CD4-positive, alpha-beta T cell treated with Interferon alpha-2 for 1 hour (primary cell): ENCODE results near the gene VDAC2.

ENCODE experiments used
- DNase-seq, 2 donors: peaks; one replicate each; pipeline ENCODE4 v3.0.0-alpha.2; 2020 to 2022

Gene VDAC2

DNA sequence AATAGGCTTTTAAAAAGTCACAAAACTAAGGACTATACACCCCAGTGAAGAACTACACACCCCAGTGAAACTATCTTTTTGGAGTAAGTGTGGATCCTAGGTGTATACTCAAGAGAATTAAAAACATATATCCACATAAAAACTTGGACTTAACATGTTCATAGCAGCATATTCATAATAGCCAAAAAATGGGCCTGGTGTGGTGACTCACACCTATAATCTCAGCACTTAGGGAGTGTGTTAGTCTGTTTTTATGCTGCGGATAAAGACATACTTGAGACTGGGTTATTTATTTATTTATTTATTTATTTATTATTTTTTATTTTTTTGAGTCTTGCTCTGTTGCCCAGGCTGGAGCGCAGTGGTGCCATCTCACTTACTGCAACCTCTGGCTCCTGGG, 44.1 kb downstream of the VDAC2 start:
- no peak for DNase-seq

DNA sequence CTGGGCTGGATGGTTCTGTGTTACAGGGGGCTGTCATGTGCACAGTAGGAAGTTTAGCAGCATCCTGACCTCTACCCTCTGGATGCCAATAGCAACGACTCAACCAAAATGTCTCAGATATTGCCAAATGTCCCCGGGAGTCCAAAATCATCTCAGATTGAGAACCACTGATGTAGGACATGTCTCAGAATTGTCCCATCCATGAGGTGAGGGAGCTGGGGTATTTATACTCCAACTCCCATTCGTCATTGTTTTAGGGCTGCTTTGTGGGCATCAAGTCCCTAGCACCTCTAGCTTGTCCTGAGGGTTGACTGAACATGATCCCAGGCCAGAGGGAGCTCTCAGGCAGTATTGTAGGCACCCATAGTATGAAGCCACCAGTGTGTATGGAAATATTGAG, 50.4 kb downstream of the VDAC2 start:
- no peak for DNase-seq

DNA sequence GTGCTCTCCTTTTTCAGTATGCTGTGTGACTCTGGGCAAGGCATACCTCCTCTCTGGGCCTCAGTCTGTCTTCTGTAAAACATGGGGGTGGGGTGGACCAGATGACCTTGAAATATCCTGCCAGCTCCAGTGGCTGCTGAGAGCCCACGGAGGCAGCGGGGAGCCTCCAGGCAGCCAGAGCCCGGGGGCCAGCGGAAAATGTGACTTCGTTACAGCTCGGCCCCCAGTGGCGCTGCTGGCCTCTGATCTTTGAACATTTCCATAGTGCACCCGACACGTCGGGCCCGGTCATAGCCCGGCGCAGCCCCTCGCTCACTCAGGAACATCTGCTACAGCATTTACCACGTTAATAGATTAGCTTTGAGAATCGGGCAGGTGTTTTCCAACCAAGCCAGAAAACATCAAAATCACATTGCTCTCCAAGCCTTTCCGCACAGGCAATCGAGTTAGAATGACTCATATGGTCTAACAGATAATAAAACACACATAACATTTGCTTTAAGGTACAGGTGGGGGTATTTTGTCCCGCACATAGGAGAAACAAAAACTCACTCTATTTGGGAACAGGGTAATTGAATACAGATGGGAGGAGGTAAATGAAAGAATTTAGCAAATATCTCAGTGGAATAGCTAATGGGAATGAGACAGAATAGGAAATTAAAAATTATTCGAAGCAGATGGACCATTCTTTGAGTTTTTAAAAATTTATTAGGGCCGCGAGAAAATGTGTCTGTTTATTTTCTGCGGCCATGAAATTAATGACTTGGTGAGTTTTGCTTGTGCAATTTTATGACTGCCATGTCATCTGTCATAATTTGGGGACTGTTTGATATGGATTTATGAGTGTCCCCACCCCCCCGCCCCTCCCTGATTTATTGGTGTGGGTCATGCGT, 51.5 kb downstream of the VDAC2 start:
- no peak for DNase-seq

DNA sequence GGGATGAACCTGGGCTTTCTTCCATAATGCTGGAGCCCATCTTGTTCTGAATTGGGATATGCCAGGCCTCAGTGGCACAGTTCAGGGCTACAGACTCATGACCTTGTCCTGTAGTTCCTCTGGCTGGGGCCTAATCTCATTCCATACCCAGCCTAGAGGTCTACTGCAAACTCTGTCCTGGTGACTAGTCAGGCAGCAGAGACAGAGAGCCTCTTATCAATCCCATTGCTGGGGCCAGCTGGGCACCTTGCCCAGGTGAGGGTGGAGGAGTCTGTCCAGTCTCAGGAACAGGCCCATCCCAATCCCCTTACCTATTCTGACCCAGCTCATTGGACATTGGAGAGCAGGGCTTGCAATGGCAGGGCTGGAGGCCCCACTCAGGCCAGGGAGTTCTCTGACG, 53.2 kb downstream of the VDAC2 start:
- no peak for DNase-seq

DNA sequence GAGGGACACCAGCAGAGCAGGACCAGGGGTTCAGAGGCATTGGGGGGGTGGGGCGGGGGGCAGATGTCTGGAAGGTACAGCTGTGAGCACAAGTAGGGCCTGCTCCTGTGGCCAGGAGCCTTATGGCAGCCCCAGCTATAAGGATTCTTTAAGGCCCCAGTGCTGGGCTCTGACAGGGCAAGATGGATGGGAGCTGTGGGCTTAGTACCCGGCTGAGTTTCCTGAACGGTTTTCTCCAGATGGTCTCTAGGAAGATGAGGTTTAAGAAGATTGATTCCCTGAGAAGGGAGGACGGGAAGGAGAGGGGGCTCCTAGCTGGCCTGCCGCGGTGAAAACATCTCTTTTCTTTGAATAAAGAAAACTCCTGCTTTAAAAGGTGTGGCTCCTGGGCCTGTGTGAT, 55.3 kb downstream of the VDAC2 start:
- DNase-seq = no peak

DNA sequence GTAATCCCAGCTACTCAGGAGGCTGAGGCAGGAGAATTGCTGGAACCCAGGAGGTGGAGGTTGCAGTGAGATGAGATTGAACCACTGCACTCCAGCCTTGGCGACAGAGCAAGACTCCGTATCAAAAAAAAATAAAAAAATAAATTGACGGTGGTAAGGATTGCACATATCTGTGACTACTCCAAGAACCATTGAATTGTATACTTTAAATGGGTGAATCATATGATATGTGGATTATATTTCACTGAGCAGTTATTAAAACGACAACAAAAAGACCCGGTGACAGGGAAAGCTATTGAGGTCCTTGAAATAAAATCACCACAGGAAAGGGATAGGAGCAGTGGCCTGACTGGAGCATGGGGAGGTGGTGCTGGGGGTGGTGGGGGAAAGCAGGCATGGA, 56.3 kb downstream of the VDAC2 start:
- no peak for DNase-seq

DNA sequence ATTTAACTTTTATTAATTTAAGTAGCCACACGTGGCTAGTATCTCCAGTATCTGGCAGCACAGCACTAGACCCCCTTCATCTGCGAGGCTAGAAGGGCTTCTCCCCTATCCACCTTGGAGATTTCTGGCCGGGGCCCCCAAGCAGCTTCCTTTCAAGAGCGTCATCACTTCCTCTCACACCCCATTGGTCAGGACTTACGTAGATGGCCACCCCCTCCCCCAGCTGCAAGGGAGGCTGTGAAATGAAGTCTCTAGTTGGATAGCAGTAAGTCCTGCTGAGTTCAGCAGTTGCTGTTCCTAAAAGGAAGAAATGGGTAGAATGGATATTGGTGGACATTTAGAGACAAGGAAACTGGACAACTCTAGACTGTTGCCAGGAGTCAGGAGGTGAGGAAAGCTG, 59.0 kb downstream of the VDAC2 start:
- no peak for DNase-seq

DNA sequence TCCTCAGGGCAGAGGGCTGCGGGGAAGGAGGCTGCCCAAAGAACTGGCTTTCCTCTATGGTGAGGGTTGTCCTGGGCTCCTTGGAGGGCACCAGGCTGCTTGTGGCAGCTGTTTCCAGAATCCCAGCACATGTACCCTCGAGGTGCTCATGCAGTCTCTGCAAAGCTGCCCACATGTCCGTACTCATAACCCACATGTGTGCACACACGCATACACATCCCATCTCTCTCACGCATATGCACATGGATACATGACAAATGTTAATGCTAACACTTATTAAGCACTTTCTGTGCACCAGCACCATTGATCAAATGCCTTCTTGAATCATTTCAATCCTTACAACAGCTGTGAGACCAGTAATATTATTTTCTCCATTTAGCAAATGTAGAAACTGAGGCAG, 61.5 kb downstream of the VDAC2 start:
- DNase-seq = no peak

DNA sequence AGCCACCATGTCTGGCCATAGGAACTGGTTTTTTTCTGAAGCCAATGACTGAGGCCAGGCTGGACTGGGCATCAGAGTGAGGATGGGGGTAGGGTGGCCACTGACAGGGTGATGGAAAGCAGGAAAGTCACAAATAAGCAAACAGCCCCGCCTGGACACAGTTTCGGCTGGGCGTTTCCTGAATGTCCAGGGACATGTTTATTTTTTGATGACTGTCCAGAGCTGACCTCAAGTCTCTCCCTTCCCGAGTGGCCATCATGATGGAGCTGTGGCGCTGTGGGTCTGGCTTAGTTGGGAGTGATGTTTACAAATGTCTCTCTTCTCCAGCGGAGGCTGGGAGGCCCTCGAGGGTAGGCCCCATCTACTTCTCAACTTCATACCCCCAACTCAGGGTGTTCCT, 62.3 kb downstream of the VDAC2 start:
- DNase-seq = no peak

DNA sequence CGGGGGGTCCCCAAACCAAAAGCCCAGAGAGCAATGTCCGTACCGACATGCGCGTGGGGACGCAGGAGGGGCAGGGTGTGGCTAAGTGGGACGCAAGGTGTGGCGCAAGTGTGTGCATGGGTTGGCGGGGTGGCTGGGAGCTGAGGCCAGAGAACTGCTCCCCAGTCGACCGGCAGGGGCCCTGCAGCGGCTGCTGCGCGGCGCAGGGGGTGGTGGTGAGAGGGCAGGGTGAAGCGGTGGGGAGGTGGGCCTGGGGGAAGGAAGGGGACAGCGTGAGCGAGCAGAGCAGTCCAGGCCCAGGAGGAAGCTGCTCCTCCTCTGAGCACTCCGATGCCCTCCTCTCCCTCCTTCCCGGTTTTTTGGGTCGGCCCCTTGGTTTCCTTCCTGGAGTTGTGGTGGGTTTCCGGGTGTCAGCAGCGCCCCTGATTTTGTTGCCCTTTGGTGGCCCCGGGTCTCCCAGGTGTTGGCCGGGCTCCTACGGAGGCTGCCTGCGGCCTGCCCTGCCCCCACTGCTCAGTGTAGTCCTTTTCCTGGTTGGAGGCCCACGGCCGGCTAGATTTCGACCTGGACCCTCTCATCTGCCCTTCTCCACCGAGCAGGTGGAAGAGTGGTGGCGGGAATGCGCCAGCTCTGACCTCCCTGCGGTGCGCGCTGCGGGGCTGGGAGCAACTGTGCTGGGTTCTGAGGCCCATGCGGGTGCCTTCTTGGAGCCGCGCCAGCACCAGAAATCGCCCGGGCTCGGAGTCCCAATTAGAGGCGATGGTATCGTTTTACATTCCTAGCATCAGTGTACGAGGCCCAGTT, 65.7 kb downstream of the VDAC2 start:
- DNase-seq = no peak

DNA sequence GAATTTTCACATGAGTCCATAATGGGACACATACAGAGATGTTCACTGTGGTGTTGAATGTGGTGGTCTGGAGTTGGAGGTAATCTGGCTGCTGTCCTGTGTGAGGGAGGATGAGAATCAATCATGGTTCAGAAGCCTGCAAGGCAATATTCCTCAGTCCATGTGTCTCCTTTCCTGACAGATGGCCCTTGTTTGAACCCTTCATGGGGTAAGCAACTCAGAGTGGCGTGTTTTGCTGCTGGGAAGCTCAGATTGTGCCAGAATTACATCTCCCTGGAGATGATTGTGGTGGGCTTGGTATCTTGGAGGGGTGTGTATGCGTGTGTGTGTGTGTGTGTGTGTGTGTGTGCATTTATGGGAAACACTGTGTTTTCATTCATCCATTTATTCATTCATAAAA, 69.6 kb downstream of the VDAC2 start:
- DNase-seq = no peak
